Activated CD8-positive, alpha-beta T cell treated with anti-CD3 and anti-CD28 coated beads for 36 hours (primary cell): Measurements from ENCODE around the gene CAPN2. TPM values are rescaled to one million over a fixed set of nuclear protein-coding genes. Genes with fewer than 3 reads are reported as not detected.

Source experiments
- ATAC-seq: fragments of 200-7000 bp; cut with Tn5 transposase; one replicate; pipeline ENCODE4 v1.10.0; 2021; ENCODE audit warnings: mild to moderate bottlenecking, moderate library complexity
- CTCF ChIA-PET: fragments of 350-600 bp; sonication (Branson Sonifier 250); formaldehyde crosslinking; loops from one replicate; lab custom pipeline; 2021; ENCODE audit warnings: antibody characterized with exemption; lab: Charles Lee
- POLR2A ChIA-PET: fragments of 350-600 bp; sonication (Branson Sonifier 250); formaldehyde crosslinking; loops from one replicate; lab custom pipeline; 2021; ENCODE audit warnings: antibody characterized with exemption; lab: Charles Lee
- DNase-seq: peaks from one replicate; pipeline ENCODE4 v3.0.0-alpha.2; 2020
- H3K27ac Mint-ChIP-seq: one replicate; pipeline ENCODE4 v1.8.0; 2021; ENCODE audit warnings: mild to moderate bottlenecking, mixed read lengths
- H3K27me3 Mint-ChIP-seq: one replicate; pipeline ENCODE4 v1.8.0; 2021; ENCODE audit warnings: mixed read lengths
- H3K36me3 Mint-ChIP-seq: one replicate; pipeline ENCODE4 v1.8.0; 2021; ENCODE audit warnings: low read depth, mixed read lengths
- H3K4me1 Mint-ChIP-seq: one replicate; pipeline ENCODE4 v1.8.0; 2021; ENCODE audit warnings: low read depth, mixed read lengths
- H3K4me3 Mint-ChIP-seq: one replicate; pipeline ENCODE4 v1.8.0; 2021; ENCODE audit warnings: mild to moderate bottlenecking, moderate library complexity, mixed read lengths
- H3K9me3 Mint-ChIP-seq: one replicate; pipeline ENCODE4 v1.8.0; 2021; ENCODE audit warnings: mixed read lengths
- intact Hi-C: fragments of 100-400 bp; cut with micrococcal nuclease; formaldehyde crosslinking; loops from one replicate; pipeline ENCODE4 v1.10.0; 2022
- total RNA-seq, 2 experiments: library from RNA; stranded (reverse); gene quantifications; one replicate each; pipeline ENCODE4 v1.2.3, GENCODE V29; 2021
- TF ChIP-seq, protein P1 (sequence below): fragments of 200-600 bp; IDR thresholded peaks from one replicate; pipeline ENCODE4 v1.8.0; 2022; ENCODE audit warnings: antibody characterized with exemption, mild to moderate bottlenecking

The CAPN2 gene
- total RNA-seq, 2 experiments from 2014 or later: 31.5 to 33.6 TPM

DNA sequence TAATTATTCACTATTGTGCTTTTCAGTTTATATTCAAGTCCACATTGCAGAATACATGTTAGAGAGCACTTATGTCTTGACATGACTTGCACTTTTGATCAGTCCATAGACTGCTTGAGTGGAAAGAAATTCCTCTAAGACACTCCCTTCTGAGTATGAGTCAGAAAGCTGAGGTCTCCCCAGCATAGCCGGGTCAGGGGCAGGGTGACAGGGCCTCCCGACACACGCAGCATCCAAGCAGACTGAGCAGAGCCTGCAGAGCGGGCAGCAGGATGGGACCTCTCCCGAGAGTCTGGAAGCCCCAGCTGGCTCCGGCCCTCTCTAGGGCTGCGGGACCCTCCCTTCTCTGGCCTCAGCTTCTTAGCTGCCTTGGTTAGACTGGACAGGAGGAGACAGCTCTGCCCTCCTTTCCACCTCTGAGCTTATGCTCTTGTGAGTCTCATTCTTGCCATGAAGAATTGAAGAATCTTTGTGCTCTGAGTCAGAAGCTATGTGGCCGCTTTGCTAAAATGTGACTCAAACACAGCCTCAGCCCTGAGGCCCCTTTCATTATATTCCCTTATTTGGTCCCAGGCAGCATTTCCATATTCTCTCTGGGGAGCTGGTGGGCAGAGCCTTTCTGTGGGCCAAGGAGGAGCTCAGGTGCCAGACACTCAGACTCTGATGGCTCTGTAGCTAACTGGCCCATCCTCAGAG, 11.2 kb upstream of the CAPN2 start:
- DNase-seq (peak; percentile 52), ATAC-seq (peak; percentile 54)
- intact Hi-C loops: loop anchor here (10.0 kb wide), 2 partner anchors 134 to 634 kb away; partner anchors contain the start of gene NVL
- Mint-ChIP-seq H3K4me3 (no peak overlapping the region), H3K4me1 (peaks cover 40% of the 10 kb centered on the region), H3K27ac (peak overlapping the region; percentile 63), H3K27me3 (no peaks in the 10 kb centered on the region), H3K9me3 (no peaks in the 10 kb centered on the region), H3K36me3 (no peaks in the 10 kb centered on the region)
- POLR2A ChIA-PET: interaction anchor here (0.9 kb wide), 1 partner anchor 48 kb away, joined by 3 read pairs; no protein-coding TSS in a partner anchor
- TF ChIP-seq, protein P1, sequence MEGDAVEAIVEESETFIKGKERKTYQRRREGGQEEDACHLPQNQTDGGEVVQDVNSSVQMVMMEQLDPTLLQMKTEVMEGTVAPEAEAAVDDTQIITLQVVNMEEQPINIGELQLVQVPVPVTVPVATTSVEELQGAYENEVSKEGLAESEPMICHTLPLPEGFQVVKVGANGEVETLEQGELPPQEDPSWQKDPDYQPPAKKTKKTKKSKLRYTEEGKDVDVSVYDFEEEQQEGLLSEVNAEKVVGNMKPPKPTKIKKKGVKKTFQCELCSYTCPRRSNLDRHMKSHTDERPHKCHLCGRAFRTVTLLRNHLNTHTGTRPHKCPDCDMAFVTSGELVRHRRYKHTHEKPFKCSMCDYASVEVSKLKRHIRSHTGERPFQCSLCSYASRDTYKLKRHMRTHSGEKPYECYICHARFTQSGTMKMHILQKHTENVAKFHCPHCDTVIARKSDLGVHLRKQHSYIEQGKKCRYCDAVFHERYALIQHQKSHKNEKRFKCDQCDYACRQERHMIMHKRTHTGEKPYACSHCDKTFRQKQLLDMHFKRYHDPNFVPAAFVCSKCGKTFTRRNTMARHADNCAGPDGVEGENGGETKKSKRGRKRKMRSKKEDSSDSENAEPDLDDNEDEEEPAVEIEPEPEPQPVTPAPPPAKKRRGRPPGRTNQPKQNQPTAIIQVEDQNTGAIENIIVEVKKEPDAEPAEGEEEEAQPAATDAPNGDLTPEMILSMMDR: no peak
- CTCF ChIA-PET: interaction anchor here (0.7 to 1.5 kb wide), 6 partner anchors 11 to 350 kb away, joined by 3 to 25 read pairs (median 4); partner anchors contain the start of gene CAPN2

- H3K36me3 Mint-ChIP-seq: no peaks in the 10 kb centered on the region
- peak; percentile 71 for ATAC-seq
- TF ChIP-seq, protein P1: no peak
- ChIA-PET CTCF (interaction anchor here (1.2 kb wide), 2 partner anchors 23 to 46 kb away, joined by 3 to 8 read pairs; no protein-coding TSS in a partner anchor), POLR2A (interaction anchor here (0.7 to 1.0 kb wide), 2 partner anchors 130 to 133 kb away, joined by 3 read pairs; no protein-coding TSS in a partner anchor)
- H3K4me1 Mint-ChIP-seq: peaks cover 36% of the 10 kb centered on the region
- H3K9me3 Mint-ChIP-seq: no peaks in the 10 kb centered on the region
- no peaks in the 10 kb centered on the region for H3K27me3 Mint-ChIP-seq
- intact Hi-C loops: loop anchor here (10.0 kb wide), 2 partner anchors 132 to 632 kb away; partner anchors contain the start of gene NVL
- H3K27ac Mint-ChIP-seq: peak overlapping the region; percentile 43
- peak; percentile 46 for DNase-seq
- no peak overlapping the region for H3K4me3 Mint-ChIP-seq
Observed at GRCh38 chr1:223702735-223703667, 9.3 kb upstream of the CAPN2 start.

GRCh38 chr1:223703668-223704013, 8.7 kb upstream of the CAPN2 start:
- TF ChIP-seq, protein P1: no peak
- H3K9me3 Mint-ChIP-seq: no peaks in the 10 kb centered on the region
- H3K4me3 Mint-ChIP-seq: no peak overlapping the region
- POLR2A ChIA-PET: no interaction called here
- CTCF ChIA-PET: interaction anchor here (1.2 to 5.8 kb wide), 3 partner anchors 8 to 45 kb away, joined by 3 to 41 read pairs (median 3); no protein-coding TSS in a partner anchor
- H3K27me3 Mint-ChIP-seq: no peaks in the 10 kb centered on the region
- H3K4me1 Mint-ChIP-seq: peaks cover 35% of the 10 kb centered on the region
- no peak overlapping the region for H3K27ac Mint-ChIP-seq
- intact Hi-C loops: loop anchor here (10.0 kb wide), 2 partner anchors 131 to 631 kb away; partner anchors contain the start of gene NVL
- H3K36me3 Mint-ChIP-seq: no peaks in the 10 kb centered on the region
- ATAC-seq: no peak
- no peak for DNase-seq

DNA sequence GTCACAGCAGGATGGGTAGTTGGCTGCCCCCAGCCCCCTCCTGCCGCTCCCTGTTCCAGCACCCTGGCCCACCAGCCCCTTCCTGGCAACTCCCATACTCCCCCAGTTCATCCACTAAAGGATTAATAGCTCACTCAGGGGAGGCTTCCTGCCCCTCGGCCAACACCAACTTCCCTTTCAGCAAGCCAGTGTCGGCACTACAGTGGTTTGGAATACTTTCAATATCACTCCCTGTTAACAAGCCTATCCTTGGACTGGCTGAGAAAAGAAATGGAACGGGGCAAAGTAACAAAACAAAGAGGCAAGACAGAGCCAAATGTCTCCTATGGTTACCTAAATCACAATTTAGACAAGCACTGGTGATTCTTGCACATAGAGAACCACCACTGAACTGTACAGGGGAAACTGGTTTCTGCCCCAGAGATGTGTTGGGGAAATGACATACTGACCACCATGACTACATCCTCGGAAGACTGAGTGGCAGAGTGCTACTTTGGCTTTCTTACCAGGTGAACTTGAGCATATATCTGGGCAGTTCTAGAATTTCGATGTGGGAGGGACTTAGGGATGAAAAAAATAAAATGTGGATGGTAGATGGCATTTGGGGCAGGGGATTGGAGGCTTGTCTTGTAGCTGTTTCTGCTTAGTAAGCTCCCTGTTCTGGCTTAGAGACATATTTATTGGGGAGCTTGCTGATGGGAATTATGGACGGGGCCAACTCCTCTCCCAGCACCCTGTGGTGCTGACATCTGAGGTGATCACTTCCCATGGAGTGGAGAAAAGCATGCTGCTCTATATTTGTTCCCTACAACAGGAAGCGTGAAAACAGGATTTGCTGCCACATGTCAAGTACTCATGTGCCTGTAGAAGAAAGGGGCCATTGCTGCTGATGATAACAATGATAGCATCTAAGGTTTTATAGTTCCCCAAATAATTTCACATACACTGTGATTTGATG, 7.1 kb upstream of the CAPN2 start:
- Mint-ChIP-seq H3K9me3 (no peaks in the 10 kb centered on the region), H3K27me3 (no peaks in the 10 kb centered on the region), H3K4me3 (no peak overlapping the region), H3K4me1 (peaks cover 33% of the 10 kb centered on the region), H3K36me3 (no peaks in the 10 kb centered on the region), H3K27ac (no peak overlapping the region)
- DNase-seq (no peak), ATAC-seq (no peak)
- intact Hi-C loops: loop anchor here (10.0 kb wide), 2 partner anchors 130 to 630 kb away; partner anchors contain the start of gene NVL
- ChIA-PET POLR2A (no interaction called here), CTCF (interaction anchor here (1.2 to 5.8 kb wide), 4 partner anchors 9 to 44 kb away, joined by 3 to 41 read pairs (median 3); no protein-coding TSS in a partner anchor)
- TF ChIP-seq, protein P1: no peak
